Liver (tissue), 3 donors: ENCODE data around the gene C2orf69.

Experiments used
- ATF3 ChIP-seq: IDR thresholded peaks from 2 replicates; pipeline ENCODE4 v1.6.1; 2016; ENCODE audit warnings: antibody characterized with exemption
- CTCF ChIP-seq: fragments of 150-350 bp; IDR thresholded peaks from 2 replicates; pipeline ENCODE4 v1.5.1; 2017; ENCODE audit warnings: improper control_type of control experiment, low read depth, low read length; ENCODE audit not compliant: missing input control
- FOXA1 ChIP-seq: IDR thresholded peaks from 2 replicates; pipeline ENCODE4 v1.6.1; 2016; ENCODE audit warnings: antibody characterized with exemption
- GABPA ChIP-seq, 2 donors: IDR thresholded peaks in 1 of 2; conservative IDR thresholded peaks in 1 of 2; 2 replicates each; pipeline ENCODE4 v1.6.1; 2016; ENCODE audit warnings: antibody characterized with exemption in 2 of 2, mild to moderate bottlenecking in 1 of 2, moderate library complexity in 1 of 2
- MAX ChIP-seq: IDR thresholded peaks from 2 replicates; pipeline ENCODE4 v1.6.1; 2016; ENCODE audit warnings: antibody characterized with exemption
- RAD21 ChIP-seq, 2 donors: IDR thresholded peaks; 2 replicates each; pipeline ENCODE4 v1.6.1; 2016; ENCODE audit warnings: antibody characterized with exemption in 2 of 2, mild to moderate bottlenecking in 2 of 2
- REST ChIP-seq: IDR thresholded peaks from 2 replicates; pipeline ENCODE4 v1.6.1; 2016; ENCODE audit warnings: antibody characterized with exemption, mild to moderate bottlenecking
- TAF1 ChIP-seq: conservative IDR thresholded peaks from 2 replicates; pipeline ENCODE4 v1.6.1; 2016; ENCODE audit warnings: antibody characterized with exemption, mild to moderate bottlenecking
- donor health status: healthy.
- donor health status: healthy.

- TF ChIP-seq TAF1 (no peak), ATF3 (no peak), CTCF (no peak), REST (no peak), GABPA (IDR thresholded peaks at IDR 0.05 in 1 of 2, conservative IDR thresholded peaks at IDR 0.05 in 1 of 2) (no peak), MAX (peak; percentile 12), RAD21 (IDR thresholded peaks at IDR 0.05) (no peak), FOXA1 (no peak)
These were observed 598 bp upstream of the C2orf69 start for GRCh38 chr2:199910338-199911051.
